Liver (tissue), 3 donors: Measurements from ENCODE around the gene CFAP61.

Source experiments
- CTCF ChIP-seq: fragments of 150-350 bp; IDR thresholded peaks from 2 replicates; pipeline ENCODE4 v1.5.1; 2017; ENCODE audit warnings: improper control_type of control experiment, low read depth, low read length; ENCODE audit not compliant: missing input control
- GABPA ChIP-seq, 2 donors: IDR thresholded peaks in 1 of 2; conservative IDR thresholded peaks in 1 of 2; 2 replicates each; pipeline ENCODE4 v1.6.1; 2016; ENCODE audit warnings: antibody characterized with exemption in 2 of 2, mild to moderate bottlenecking in 1 of 2, moderate library complexity in 1 of 2
- MAX ChIP-seq: IDR thresholded peaks from 2 replicates; pipeline ENCODE4 v1.6.1; 2016; ENCODE audit warnings: antibody characterized with exemption
- REST ChIP-seq: IDR thresholded peaks from 2 replicates; pipeline ENCODE4 v1.6.1; 2016; ENCODE audit warnings: antibody characterized with exemption, mild to moderate bottlenecking
- RXRA ChIP-seq, 2 donors: IDR thresholded peaks; 2 replicates each; pipeline ENCODE4 v1.6.1; 2017 to 2018; ENCODE audit warnings: antibody characterized with exemption in 2 of 2, mild to moderate bottlenecking in 1 of 2
- ZBTB33 ChIP-seq: IDR thresholded peaks from 2 replicates; pipeline ENCODE4 v1.6.1; 2016; ENCODE audit warnings: antibody characterized with exemption
- donor health status: healthy.
- donor health status: healthy.

- TF ChIP-seq GABPA (IDR thresholded peaks at IDR 0.05 in 1 of 2, conservative IDR thresholded peaks at IDR 0.05 in 1 of 2) (no peak), MAX (no peak), ZBTB33 (no peak), CTCF (no peak), RXRA (IDR thresholded peaks at IDR 0.05) (no peak), REST (no peak)
Measured at GRCh38 chr20:20225325-20226043, 173.2 kb downstream of the CFAP61 start.
